NK-92 treated with Interleukin-12 subunit alpha and Interleukin-12 subunit beta, amount 100 ng/mL, for 24 hours (cell line): ENCODE measurements around the gene RIBC1.
"Not testable (repeated sequence)": the region's sequence is repeated elsewhere in the genome, so short reads cannot be mapped to it uniquely, and the experiment has no call there.

Source experiments
- DNase-seq: peaks from one replicate; lab custom pipeline; 2025; lab: John Stamatoyannopoulos, UW

RIBC1 gene

DNA sequence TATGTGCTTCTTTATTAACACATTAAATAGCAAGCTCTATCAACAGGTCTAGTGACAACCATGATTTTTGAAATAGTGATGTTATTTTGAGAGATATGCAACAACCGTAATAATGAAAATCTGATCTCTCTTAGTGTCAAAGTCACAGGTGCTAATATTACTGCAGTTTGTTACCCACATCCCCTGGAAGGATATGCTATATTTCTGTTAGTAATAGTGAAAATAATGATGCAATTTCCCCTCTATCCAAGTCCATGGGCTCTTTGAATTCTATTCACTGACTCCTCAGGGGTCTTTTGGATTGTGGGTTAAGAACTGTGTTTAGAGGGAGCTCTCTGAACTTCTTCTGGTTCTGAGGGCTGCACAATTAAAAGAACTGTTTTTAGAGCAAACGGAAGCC lies 14.5 kb downstream of the RIBC1 start:
- no peak for DNase-seq

- DNase-seq, result no peak
These were observed 15.6 kb downstream of the RIBC1 start for GRCh38 chrX:53438174-53438831.

GRCh38 chrX:53438832-53439230 lies 16.2 kb downstream of the RIBC1 start:
- no peak for DNase-seq

DNA sequence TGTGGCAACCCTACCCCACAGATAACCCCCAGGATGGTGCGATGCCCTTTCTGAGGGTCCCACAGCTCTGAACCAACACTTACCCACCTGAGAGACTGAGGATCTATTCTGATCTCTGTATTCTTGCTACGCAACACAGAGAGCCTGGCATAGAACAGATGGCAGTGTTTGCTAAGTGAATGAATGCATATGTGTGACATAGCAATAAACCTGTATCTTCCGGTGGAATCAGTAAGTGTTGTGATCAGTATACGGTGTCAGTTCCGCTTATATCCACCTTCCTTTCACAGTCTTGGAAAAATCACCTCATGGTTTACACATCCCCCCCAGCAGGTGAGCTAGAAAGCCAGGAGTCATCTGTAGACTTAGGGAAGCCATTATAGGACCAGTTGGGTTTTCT lies 17.4 kb downstream of the RIBC1 start:
- no peak for DNase-seq

- DNase-seq, result no peak
These were observed 18.2 kb downstream of the RIBC1 start for GRCh38 chrX:53440621-53441517.

GRCh38 chrX:53441531-53442321 lies 19.1 kb downstream of the RIBC1 start:
- peak; percentile 82 for DNase-seq

- no peak for DNase-seq
These were observed 19.6 kb downstream of the RIBC1 start for GRCh38 chrX:53442322-53442631.

GRCh38 chrX:53445977-53446376 lies 23.3 kb downstream of the RIBC1 start:
- DNase-seq, result peak; percentile 6

DNA sequence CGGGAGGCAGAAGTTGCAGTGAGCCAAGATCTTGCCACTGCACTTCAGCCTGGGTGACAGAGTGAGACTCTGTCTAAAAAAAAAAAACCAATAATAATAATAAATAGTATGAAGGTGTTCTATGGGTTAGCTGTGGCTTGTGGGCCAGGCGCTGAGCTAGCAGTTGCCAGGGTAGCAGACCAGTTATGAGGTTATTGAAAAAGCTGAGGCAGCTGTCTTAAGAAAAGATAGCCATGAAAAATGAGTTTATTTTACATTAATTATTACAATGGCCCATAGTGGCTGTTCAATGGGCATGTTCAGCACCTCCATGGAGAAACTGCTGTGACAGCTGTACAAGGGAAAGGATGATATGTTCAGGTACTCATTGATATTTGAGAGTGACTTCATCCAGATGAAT lies 24.8 kb downstream of the RIBC1 start:
- no peak for DNase-seq

DNA sequence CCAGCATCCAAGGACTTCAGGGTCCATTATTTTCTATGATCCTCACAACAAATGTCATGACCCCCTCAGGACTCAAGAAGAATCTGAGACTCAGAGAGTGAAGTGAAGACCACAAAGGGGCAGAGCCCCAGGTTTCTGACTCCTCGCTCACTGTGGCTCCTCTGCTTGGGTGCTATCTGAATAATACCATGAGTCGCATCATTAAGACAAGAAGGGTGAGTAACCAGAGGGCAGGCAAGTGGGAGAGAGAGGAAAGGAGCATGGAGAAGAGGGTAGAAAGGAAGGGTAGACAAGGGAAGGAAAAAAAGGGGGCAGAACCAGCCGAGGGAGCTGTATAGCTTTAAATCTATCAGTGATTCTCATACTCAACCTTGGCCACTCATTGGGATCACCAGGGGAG lies 27.0 kb downstream of the RIBC1 start:
- no peak for DNase-seq

GRCh38 chrX:53452812-53453211 lies 30.1 kb downstream of the RIBC1 start:
- no peak for DNase-seq

DNA sequence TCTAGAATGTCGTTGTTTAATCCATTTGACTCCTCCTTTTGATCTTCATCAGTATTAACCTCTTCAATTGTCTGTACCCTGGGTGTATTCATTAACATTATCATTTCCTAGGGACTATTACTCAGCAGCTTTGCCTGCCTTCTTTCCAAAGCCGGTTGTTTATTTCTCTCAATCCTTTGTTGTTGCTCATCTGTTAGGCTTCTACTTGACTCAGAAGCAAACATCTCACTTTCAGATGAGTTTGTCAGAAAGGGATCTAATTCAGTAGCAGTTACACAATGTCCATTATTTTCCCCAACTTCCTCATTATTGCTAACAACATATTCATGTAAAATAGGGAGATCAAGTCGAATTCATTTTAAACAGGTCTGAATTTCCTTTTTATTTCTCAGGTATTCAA lies 33.6 kb downstream of the RIBC1 start:
- no peak for DNase-seq

- DNase-seq, result no peak
These were observed 35.4 kb downstream of the RIBC1 start for GRCh38 chrX:53458082-53458481.

GRCh38 chrX:53468659-53469058 lies 46.0 kb downstream of the RIBC1 start:
- DNase-seq, result not testable (repeated sequence)

GRCh38 chrX:53471346-53471745 lies 48.7 kb downstream of the RIBC1 start:
- DNase-seq, result no peak

- no peak for DNase-seq
These were observed 52.0 kb downstream of the RIBC1 start for GRCh38 chrX:53474707-53475106.

DNA sequence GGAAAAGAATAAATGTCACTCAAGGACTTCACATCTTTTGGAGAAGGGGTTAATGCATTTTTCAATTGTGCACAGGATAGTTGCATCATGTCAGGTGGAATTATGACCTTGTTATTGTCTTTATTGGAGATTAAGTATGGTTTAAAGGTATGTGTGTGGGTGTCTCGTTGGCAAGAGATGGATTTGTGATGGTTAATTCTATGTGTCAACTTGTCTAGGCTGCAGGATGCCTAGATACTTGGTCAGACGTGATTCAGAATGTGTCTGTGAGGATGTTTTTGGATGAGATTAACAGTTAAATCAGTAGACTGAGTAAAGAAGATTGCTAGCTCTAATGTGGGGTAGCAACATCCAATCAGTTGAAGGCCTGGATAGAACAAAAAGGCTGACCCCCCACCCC lies 53.7 kb downstream of the RIBC1 start:
- DNase-seq, result no peak

- DNase-seq, result no peak
These were observed 56.6 kb downstream of the RIBC1 start for GRCh38 chrX:53479301-53479700.
